GM21825 (cell line): ENCODE measurements around the gene SLC28A1.
"Not testable (repeated sequence)": the region's sequence is repeated elsewhere in the genome, so short reads cannot be mapped to it uniquely, and the experiment has no call there.

Experiments used
- ATAC-seq: cut with Tn5 transposase; IDR thresholded peaks from one replicate; pipeline ENCODE4 v1.9.1; 2021; ENCODE audit warnings: mild to moderate bottlenecking, moderate library complexity; ENCODE audit not compliant: unreplicated experiment

The SLC28A1 gene

DNA sequence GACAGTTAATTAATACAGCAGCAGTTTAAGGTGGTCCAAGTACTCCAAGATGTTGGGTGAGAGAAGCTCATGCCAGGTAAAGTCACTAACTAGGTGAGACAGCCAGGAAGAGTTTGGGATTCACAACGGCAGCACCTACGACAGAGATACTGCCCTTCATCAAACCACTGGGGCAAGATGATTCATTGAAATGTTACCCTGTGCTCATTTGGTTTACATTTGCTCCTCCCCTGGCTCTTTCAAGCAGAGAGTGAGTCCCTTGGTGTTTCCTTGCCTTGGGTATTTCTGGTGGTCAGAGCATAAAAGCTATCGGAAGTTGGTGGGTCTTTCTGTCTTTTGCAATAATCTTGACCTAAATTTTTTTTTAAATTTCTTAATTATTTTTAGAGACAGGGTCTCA, 77.2 kb downstream of the SLC28A1 start:
- ATAC-seq = no peak

DNA sequence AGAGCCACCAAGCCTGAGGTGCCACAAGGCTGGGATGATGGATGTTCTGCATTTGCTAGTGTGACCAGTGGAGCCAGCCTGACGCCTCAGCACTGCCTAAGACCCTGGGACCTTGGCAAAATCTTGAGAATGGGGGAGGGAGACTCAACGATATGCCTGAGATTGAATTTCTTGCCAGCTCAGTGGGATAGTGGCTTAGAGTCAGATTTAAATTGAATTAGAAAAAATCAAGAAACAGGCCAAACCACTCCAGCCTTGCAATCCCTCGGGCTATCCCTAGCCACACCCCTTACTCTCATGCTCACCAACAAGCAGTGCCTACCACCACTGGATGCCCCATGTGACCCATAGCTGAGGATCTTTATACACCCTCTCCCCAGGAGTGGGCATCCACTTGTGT, 78.5 kb downstream of the SLC28A1 start:
- no peak for ATAC-seq

DNA sequence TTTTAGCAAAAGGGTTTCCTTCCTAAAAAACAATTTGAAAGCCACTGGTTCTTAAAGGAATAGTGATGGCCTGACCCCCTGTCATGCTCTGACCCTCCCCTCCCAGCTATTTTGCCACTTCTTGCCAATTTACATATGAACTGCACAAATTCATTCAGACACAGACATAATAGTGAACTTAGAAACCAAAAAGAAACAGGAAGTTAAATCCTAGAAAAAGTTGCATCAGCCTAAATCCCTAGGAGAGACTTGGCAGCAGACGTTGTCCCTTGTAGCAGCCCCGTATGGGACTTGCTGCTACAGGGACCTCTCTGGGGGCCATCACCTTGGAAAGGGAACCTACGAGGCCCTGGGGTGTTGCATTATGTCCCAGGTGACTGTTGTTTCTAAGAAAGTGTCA, 82.9 kb downstream of the SLC28A1 start:
- ATAC-seq = no peak

DNA sequence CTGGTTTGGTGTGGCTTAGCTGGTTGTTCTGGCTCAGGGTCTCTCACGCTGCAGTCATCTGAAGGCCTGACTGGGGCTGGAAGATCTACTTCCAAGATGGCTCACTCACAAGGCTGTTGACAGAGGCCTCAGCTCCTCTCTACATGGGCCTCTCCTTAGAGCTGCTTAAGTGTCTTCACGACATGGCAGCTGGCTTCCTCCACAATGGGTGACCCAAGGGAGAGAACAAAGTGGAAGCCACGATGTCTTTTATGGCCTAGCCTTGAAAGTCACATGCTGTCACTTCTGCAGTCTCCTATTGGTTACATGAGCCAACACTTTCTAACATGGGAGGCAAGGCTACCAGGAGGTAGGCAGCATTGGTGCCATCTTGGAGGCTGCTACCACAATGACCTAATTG, 83.8 kb downstream of the SLC28A1 start:
- no peak for ATAC-seq

DNA sequence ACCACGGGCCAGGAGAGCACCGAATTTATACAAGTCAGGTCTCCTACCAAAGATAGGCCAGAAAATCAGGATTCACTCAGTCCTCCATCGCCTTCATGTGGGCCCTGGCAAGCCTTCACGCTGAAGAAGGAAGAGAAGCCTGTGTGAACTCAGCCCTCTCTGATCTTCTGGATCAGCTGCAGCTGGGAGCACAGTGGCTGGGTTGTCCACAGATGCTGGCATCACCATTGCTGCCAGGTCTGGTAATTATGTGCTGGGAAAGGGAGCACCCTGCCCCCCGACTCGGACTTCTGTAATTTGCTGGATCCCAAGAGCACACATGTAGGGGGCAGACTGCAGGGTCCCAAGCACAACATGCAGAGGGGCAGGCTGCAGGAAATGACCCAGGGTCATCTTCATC, 84.8 kb downstream of the SLC28A1 start:
- no peak for ATAC-seq

DNA sequence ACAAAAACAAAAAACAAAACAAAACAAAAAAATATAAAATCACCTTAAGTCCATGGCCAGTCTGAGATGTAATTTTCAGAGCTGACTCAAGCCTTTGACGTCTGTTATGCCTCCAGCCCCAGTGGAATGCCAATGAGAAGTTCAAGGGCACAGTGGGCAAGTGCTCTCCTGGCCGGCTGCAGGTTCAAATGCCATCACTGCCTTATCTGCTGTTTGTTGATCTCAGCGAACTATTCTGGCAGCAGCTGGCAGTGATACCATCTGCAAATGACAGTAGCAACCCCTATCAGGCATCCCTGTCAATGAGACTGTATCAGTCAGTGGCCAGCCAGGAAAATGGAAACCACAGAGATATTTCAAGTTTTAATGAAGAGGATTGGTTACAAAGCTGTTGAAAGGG, 86.4 kb downstream of the SLC28A1 start:
- no peak for ATAC-seq

DNA sequence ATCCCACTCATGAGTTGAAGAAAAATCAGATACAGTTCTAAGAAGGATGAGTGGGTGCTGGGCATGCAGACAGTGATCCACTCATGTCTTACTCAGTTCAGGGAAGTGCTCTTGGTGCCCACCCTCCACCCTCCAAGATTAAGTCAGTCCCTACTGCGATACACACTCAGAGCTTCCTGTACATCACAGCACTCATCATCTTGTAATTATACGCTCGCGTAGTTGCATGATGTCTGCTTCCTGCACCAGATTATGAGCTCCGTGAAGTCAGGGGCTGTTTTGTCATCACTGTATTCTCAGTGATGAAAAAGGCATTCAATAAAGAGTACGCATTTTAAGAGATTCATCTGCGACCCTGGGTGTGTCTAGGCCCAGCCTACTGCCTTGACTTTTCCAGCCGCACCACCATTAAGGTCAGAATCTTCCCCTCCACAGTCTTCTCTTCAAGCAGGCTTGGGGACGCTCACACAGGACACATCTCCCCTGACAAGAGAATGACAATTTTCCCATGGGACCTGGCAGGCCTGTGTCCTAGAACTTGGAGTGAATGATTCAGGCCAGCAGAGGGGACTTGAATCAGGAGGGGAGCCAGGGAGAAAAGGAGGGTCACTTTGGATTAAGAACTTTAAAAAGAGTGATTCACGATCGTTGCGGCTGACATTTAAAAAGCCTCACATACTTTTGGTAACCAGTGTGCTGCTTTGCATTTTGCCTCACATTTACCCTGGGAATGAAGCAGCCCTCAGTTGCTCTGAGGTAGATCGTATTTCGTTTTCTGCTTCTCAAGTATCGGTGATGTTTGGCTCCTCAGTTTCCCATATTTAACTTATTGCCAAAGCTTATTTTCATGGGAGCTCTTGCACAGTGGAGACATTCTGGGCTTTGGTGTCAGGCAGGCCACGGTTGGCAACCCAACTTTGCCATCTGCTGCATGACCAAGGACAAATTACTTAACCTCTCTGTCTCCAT, 89.3 kb downstream of the SLC28A1 start:
- ATAC-seq = no peak

DNA sequence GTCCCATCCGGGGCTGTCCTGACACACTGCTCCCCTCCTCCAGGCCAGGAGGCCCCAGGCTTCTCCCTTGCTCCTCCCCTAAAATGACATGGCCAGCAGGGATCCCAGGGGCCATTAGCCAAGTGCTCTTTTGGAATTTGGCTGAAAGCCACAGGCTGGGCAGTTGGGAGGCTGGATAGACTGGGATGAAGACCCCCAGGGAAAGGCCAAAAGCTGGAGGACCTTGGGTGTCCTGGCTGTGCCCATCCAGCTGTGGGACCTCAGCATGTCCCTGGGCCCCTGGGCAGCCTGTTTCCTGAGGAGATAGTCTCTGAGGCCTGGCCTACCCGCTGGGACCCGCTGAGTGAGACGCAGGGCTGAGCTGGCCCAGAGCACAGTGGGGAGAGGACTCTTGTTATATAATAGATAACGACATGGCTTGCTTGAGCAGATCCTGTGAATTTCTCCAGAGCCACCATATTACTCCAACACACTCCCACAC, 91.4 kb downstream of the SLC28A1 start:
- ATAC-seq = no peak

DNA sequence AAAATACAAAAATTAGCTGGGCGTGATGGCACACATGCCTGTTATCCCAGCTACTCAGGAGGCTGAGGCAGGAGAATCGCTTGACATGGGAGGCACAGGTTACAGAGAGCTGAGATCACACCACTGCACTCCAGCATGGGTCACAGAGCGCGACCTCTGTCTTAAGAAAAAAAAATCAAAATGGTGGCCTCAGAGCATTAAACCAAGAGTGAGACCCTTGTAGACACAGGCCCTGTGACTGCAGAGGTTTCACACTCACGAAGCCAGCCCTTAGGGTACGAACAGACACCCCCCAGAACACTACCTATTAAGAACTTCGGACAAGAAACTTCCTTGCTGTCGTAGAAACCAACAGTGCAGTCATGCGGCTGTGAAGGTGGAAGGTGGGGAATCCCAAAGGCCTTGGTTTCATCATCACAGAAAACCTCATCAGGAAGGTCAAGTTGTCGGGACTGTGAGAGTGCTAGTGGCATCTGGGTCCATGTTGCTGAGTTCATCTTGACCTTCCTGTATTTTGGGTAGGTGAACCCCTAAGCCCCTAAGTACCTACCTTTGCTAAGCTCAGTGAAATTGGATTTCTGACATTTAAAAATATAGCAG, 92.4 kb downstream of the SLC28A1 start:
- ATAC-seq = no peak

DNA sequence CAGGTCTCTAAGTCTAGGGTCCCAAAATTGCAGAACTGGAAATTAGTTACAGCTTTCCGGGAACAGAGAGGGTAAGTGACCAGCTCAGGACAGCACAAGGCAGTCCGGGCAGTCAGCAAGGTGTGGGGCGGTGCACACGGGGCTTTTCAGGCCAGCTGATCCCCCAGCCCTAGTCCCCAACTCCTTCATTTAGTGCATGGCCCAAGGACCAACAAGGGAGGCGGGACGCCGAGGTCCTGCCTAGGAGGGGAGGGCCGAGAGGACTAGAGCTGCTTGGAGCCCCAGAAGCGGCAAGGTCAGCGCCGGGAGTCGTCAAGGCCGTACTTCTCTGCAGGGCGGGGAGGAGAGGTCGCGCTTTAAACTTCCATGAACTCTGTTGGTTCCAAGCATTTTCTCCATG, 95.2 kb downstream of the SLC28A1 start:
- no peak for ATAC-seq

DNA sequence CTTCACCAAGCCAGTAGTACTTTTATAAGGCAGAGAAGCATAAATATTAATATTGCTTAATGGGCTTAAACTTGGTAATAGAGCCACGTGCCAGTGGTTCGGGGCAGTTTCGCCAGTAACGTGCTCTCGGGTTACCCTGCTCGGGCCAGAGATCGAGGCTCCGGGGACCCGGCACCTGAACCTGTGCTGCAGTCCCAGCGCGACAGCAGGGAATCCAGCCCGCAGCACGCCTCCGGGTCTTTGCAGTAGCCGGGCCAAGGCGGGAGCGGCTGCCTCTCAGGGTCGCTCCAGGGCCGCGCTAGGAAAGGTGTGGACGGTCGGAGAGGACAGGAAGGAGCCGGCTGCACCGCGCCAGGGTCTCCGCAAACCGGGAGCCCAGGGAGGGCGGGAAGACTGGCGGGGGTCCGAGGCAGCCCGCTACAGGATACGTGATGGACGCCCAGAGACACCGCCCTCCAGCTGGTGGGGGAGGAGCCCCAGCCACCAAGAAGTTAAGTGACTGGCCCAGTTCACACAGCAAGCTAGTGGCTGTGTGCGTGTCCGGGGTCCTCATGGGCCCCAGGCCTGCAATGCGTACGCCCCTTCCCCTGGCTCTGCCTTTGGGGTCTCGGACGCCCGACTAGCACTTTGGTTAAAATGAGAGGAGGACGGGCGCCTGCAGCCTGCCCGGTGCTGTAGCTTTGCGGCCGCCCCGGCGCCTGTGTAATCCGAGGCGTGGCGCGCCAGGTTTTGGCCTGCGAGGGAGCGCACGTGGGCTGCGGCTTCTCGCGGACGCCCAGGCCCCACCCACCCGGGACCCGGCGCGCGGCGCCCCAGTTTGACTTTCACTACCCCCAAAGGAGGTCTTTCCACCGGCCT, 96.0 kb downstream of the SLC28A1 start:
- peak; percentile 36 for ATAC-seq

DNA sequence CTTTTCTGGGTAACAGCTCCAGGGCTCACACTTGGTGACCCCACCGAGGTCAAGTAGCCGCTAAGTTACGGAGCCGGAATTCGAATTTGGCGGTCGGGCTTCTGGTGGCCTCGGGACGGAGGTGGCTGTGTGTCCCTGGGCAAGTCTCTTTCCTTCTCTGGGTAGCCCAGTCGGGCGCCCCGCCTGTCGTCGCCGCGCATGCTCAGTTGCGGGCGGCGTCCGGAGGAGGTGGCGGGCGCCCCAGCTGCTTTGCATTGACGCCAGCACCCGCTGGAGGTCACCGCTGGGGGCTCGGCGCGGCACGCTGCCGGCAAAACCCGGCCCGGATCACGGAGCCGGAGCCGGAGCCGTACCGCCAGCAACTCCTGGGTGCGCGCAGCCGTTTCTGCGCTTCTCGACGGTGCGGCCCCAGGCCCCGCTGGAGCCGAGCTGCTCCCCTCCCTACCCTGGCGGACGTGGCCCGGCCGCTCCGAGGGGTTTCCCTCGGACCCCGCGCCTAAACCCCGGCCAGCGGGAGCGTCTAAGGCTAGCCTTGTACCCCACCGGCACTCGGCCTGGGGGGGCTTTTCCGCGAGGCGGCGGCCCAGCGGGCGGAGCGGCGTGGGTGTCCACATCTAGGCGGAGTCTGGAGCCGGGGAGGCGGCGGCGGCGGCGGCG, 96.7 kb downstream of the SLC28A1 start:
- ATAC-seq = peak; percentile 48

DNA sequence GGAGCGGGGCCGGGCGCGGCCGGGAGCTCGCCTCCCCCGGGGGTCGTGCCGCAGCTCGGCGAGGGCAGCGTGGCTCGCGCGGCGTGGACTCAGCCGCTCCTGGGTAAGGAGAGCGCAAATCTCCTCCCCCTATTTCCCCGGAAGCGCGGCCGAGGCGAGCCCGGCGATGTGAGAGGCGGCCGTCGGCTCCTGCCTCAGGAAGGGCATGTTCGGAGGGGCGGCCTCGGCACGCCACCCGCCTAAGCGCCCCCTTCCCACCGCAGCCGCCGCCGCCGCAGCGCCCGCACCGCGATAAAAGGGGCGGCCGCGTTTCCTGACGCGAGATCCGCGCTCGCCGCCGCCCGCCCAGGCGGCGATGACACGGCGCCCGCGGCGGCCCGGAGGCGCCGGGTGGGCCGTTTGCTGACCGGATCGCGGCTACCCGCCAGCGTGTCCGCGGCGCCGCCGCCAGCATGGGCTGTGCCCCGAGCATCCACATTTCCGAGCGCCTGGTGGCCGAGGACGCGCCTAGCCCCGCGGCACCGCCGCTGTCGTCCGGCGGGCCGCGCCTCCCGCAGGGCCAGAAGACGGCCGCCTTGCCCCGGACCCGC, 97.3 kb downstream of the SLC28A1 start, which contains the start of gene PDE8A:
Gene PDE8A (plus strand): TSS at position 146 of the 590 bp plus-strand sequence. CDS start 307 bp downstream, at position 453.
- ATAC-seq = peak; percentile 18

DNA sequence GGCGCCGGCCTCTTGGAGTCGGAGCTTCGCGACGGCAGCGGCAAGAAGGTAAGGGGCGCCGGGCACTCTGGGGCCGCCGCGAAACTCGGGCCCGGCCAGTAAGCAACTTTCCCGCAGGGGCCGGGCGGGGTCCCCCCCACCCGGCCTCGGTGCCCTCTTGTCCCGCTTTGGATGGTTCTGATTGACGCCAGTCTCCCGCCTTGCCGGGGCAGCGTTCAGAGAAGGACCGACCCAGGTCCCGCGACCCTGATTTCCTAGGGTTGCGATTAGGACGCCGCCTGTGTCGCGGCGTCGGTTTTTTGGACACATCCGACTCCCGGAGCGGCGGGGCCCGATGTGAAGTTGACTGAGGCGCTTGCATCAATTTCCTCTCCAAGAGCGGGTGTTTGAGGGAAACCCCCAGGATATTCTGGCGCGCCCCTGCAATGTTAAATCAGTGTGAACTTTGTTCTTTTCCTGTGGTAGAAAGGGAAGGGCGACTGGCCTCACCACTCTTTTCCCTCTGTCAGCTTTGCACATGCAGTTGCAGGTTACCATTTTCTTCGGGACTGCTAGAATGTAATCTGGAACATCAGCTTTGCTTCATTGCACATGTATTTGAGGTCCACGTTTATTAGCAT, 97.9 kb downstream of the SLC28A1 start:
- no peak for ATAC-seq

DNA sequence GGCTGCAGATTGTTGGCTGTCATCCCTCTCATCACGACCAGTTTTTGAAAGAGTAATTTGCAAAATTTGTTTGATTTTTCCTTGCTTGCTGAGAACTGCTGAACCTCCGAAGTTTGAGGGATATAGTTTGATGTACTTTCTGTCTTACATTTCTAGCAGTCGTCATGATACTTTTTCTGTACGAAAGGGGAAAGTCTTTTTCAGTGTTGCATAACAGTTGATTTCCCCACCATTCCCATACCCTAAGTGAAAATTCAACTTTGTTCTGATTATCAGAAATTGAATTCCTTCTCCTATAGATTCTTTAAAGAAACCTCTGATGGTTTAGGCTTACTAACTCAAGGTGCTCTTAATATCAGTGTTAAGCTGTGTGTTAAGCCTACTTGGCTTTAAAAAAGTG, 98.8 kb downstream of the SLC28A1 start:
- ATAC-seq = no peak

DNA sequence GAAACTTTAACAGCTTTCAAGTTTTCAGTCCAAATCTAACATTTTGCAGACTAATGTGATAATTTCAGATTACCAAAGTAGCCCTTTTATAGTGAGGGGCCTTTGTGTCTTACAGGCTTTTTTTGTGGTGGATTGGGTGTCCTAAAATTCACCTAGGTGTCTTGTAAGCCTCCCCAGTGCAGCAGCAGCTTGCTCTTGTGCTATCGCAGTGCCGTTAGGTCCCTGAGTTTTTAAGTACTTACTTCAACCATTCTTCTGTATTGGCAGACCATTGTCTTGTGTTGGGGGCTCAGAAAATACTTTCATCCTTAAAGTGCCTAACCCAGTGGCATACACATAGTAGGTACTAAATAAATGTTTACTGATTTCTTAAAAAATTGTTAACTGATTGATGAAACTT, 99.2 kb downstream of the SLC28A1 start:
- ATAC-seq = no peak

DNA sequence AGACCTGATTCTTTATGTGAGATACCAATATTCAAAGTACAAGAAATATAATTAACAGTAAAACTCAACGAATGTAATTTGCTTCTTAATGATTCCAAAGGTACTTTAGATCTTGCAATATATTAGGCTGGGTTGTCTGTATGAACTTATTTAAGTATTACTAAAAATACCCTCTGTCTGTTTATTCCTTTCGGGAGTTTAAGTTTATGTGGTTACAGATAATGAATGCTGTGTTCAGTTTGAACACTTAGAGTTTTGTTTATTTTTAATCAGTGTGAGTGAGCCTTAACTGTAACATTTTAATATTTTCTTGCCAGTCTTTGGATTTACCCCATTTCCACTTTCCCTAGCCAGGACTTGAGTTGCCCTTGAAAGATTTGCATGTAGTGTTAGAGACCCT, 100.7 kb downstream of the SLC28A1 start:
- no peak for ATAC-seq

DNA sequence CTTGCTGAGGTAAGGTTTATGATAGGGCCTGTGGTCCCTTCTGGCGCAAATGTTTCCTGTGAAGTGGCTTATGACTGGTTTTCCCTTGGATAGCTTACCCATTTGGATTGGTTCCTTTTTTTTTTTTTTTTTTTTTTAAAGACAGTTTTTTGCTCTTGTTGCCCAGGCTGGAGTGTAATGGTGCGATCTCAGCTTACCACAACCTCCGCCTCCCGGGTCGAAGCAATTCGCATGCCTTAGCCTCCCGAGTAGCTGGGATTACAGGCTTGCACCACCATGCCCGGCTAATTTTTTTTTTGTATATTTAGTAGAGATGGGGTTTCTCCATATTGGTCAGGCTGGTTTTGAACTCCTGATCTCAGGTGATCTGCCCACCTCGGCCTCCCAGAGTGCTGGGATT, 102.9 kb downstream of the SLC28A1 start:
- not testable (repeated sequence) for ATAC-seq

DNA sequence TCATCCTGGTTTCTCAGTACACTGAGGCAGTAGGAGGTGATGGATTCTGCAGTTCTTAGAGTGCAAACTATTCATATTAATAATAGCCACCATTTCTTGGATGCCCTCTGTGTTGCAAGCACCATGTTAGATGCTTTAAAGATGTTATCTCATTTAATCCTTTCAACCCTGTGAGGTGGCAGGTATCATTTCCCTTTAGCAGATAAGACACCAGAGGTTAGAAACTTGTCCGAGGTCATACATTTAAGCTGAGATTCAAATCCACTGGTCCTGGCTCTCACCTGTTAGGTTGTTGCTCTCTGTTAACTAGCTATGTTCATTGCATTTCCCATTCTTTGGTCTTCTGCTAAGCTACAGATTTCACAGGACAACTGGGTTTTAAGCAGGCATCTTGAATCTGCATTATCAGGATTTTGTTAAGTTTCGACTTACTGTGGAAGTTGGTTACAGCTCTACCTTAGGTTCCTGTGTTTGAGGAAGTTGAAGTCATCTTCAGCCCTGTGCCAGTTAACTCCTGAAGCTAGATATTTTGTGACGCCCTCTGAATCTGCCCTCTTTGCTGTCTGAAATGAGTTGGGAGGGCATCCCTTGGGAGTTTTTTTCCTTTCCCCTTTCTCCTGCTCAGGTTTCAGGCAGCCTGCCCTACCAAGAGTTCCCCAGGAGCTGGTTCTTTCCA, 103.6 kb downstream of the SLC28A1 start:
- peak; percentile 35 for ATAC-seq
